Astrocyte (in vitro differentiated cells and primary cell): ENCODE results near the gene SLC25A18.

Source experiments
- EZH2 ChIP-seq: IDR thresholded peaks from 2 replicates; pipeline ENCODE4 v1.6.1; 2012; ENCODE audit warnings: mild to moderate bottlenecking, low read length, inconsistent platforms; ENCODE audit not compliant: insufficient read depth
- TF ChIP-seq, protein P1 (sequence below): IDR thresholded peaks from 2 replicates; pipeline ENCODE4 v1.5.1; 2011; ENCODE audit warnings: low read depth, mild to moderate bottlenecking, inconsistent platforms, low read length, moderate library complexity; ENCODE audit not compliant: insufficient read depth

DNA sequence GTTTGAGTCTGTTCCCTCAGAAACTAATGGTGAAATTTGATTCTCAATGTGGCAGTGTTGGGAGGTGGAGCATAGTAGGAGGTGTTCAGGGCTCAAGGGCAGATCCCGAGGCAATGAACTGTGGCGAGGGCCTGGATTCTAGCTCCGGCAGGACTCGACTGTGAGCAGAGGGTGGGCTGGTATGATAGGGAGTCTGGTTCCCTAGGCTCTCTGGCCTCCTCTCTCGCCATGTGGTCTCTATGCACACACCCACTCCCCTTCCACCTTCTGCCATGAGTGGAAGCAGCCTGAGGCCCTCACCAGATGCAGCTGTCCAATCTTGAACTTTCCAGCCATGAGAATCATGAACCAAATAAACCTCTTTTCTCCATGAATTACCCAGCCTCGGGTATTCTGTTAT is 32.9 kb downstream of the SLC25A18 start:
- TF ChIP-seq, protein P1, sequence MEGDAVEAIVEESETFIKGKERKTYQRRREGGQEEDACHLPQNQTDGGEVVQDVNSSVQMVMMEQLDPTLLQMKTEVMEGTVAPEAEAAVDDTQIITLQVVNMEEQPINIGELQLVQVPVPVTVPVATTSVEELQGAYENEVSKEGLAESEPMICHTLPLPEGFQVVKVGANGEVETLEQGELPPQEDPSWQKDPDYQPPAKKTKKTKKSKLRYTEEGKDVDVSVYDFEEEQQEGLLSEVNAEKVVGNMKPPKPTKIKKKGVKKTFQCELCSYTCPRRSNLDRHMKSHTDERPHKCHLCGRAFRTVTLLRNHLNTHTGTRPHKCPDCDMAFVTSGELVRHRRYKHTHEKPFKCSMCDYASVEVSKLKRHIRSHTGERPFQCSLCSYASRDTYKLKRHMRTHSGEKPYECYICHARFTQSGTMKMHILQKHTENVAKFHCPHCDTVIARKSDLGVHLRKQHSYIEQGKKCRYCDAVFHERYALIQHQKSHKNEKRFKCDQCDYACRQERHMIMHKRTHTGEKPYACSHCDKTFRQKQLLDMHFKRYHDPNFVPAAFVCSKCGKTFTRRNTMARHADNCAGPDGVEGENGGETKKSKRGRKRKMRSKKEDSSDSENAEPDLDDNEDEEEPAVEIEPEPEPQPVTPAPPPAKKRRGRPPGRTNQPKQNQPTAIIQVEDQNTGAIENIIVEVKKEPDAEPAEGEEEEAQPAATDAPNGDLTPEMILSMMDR = no peak
- TF ChIP-seq EZH2 = no peak
